Mesendoderm (in vitro differentiated cells): ENCODE measurements around the gene IFI35.
A peak's percentile ranks its signal among the peaks of the same experiment; 100 is the strongest.

Experiments
- DNase-seq: peaks from one replicate; pipeline ENCODE4 v3.0.0; 2013
- H2AK5ac ChIP-seq: 2 replicates; pipeline ENCODE4 v1.6.1; 2013; ENCODE audit warnings: low read length, inconsistent platforms
- H2BK120ac ChIP-seq: 2 replicates; pipeline ENCODE4 v1.6.1; 2013; ENCODE audit warnings: low read depth, mild to moderate bottlenecking, low read length, moderate library complexity, mixed read lengths
- H2BK15ac ChIP-seq: replicated peaks from 2 replicates; pipeline ENCODE4 v1.6.1; 2013; ENCODE audit warnings: low read depth, mild to moderate bottlenecking, moderate library complexity
- H2BK5ac ChIP-seq: 2 replicates; pipeline ENCODE4 v1.6.1; 2013; ENCODE audit warnings: low read length, inconsistent platforms
- H3K18ac ChIP-seq: 2 replicates; pipeline ENCODE4 v1.6.1; 2013; ENCODE audit warnings: mild to moderate bottlenecking, low read length, mixed read lengths
- H3K23ac ChIP-seq: one replicate; pipeline ENCODE4 v1.6.1; 2013; ENCODE audit warnings: low read length
- H3K27ac ChIP-seq: 2 replicates; pipeline ENCODE4 v1.5.1; 2013; ENCODE audit warnings: low read depth, mild to moderate bottlenecking, inconsistent platforms, low read length, moderate library complexity
- H3K27me3 ChIP-seq: 2 replicates; pipeline ENCODE4 v1.6.1; 2013; ENCODE audit warnings: low read length, control low read depth, mild to moderate bottlenecking, inconsistent platforms; ENCODE audit not compliant: insufficient read depth, poor library complexity
- H3K36me3 ChIP-seq: 2 replicates; pipeline ENCODE4 v1.6.1; 2013; ENCODE audit warnings: low read length, inconsistent platforms; ENCODE audit not compliant: control insufficient read depth, insufficient read depth
- H3K4ac ChIP-seq: one replicate; pipeline ENCODE4 v1.6.1; 2013; ENCODE audit warnings: low read depth, mild to moderate bottlenecking, low read length, moderate library complexity
- H3K4me1 ChIP-seq: 2 replicates; pipeline ENCODE4 v1.6.1; 2013; ENCODE audit warnings: low read depth, low read length, inconsistent platforms; ENCODE audit not compliant: control insufficient read depth
- H3K4me2 ChIP-seq: 2 replicates; pipeline ENCODE4 v1.6.1; 2013; ENCODE audit warnings: low read length
- H3K4me3 ChIP-seq: 2 replicates; pipeline ENCODE4 v1.5.1; 2013; ENCODE audit warnings: mild to moderate bottlenecking, low read length
- H3K56ac ChIP-seq: one replicate; pipeline ENCODE4 v1.6.1; 2013; ENCODE audit warnings: low read length
- H3K79me1 ChIP-seq: 2 replicates; pipeline ENCODE4 v1.6.1; 2013; ENCODE audit warnings: low read length, inconsistent platforms
- H3K79me2 ChIP-seq: 2 replicates; pipeline ENCODE4 v1.6.1; 2013; ENCODE audit warnings: mild to moderate bottlenecking, low read length; ENCODE audit not compliant: control insufficient read depth, insufficient read depth
- H3K9ac ChIP-seq: 2 replicates; pipeline ENCODE4 v1.6.1; 2013; ENCODE audit warnings: low read length, inconsistent platforms
- H4K5ac ChIP-seq: one replicate; pipeline ENCODE4 v1.6.1; 2013; ENCODE audit warnings: low read length
- H4K8ac ChIP-seq: one replicate; pipeline ENCODE4 v1.6.1; 2013; ENCODE audit warnings: low read depth, mild to moderate bottlenecking, control low read depth, low read length, moderate library complexity
- WGBS: extraction: QIAGEN DNeasy Blood & Tissue Kit; methylation state at CpG from one replicate; pipeline ENCODE4 v1.1.7; 2013; ENCODE audit warnings: low lambda C conversion rate, missing lambda C conversion rate; ENCODE audit not compliant: insufficient coverage; ENCODE audit errors: extremely low coverage; 5-methylcytosine and 5-hydroxymethylcytosine counted together

The IFI35 gene

DNA sequence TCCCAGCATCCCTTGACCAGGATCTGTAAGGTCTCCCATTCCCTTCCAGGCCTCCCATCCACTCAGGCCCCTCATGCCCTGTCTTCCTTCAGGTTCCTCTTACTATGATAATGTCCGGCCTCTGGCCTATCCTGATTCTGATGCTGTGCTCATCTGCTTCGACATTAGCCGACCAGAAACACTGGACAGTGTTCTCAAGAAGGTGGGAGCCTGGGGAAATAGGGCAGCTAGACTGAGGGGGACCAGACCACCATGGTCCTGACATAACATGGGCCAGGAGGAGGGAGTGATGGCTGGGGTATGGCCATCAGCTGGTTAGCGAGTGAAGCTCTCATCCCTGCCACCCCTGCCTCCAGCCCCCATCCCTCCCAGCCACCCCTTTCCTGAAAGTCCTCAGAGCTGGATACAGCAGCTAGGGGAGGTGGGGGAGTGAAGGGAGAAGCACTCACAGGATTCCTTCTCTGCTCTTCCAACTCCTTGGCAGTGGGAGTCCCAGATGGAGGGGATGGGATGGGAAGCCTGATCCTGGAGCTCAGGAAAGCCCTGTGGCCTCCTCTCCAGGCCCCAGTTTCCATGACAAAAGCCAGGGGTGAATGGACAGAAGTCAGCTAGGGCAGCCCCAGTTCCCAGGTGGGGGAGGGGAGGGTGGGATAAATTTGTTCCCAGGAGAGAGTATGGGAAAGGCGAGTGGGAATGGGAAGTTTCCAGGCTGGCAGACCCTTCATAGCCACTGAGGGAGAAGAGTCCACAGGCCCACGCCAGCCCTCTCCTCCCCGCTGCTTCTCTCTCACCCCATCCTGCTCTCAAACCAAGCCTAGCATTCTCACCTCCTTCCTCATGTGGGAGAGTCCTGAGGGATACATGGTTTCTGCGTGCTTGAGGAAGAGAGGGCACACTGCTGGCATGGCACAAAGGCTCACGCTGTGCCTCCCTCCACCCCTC is 20.8 kb downstream of the IFI35 start:
- H3K27me3 ChIP-seq, result no peaks in the 10 kb centered on the region
- H3K79me2 ChIP-seq, result no peaks in the 10 kb centered on the region
- no peak for DNase-seq
- H3K4me1 ChIP-seq, result no peaks in the 10 kb centered on the region
- no peak overlapping the region for H3K4me2 ChIP-seq
- H3K79me1 ChIP-seq, result no peaks in the 10 kb centered on the region
- H2BK120ac ChIP-seq, result no peak overlapping the region
- H2AK5ac ChIP-seq, result no peak overlapping the region
- no peak overlapping the region for H3K18ac ChIP-seq
- no CpG with 5 or more reads among the region's 9 CpGs for WGBS
- H3K56ac ChIP-seq, result no peak overlapping the region
- no peak overlapping the region for H3K4me3 ChIP-seq
- no peak overlapping the region for H2BK15ac ChIP-seq
- no peak overlapping the region for H4K8ac ChIP-seq
- H3K27ac ChIP-seq, result no peak overlapping the region
- no peaks in the 10 kb centered on the region for H3K36me3 ChIP-seq
- no peak overlapping the region for H3K23ac ChIP-seq
- H3K9ac ChIP-seq, result no peak overlapping the region
- H4K5ac ChIP-seq, result no peak overlapping the region
- no peak overlapping the region for H3K4ac ChIP-seq
- no peak overlapping the region for H2BK5ac ChIP-seq

- H3K56ac ChIP-seq, result no peak overlapping the region
- H2AK5ac ChIP-seq, result no peak overlapping the region
- no peaks in the 10 kb centered on the region for H3K79me1 ChIP-seq
- no peak overlapping the region for H3K23ac ChIP-seq
- H3K18ac ChIP-seq, result no peak overlapping the region
- no peak overlapping the region for H4K5ac ChIP-seq
- no peak for DNase-seq
- H3K27ac ChIP-seq, result no peak overlapping the region
- no peaks in the 10 kb centered on the region for H3K36me3 ChIP-seq
- H4K8ac ChIP-seq, result no peak overlapping the region
- H2BK120ac ChIP-seq, result no peak overlapping the region
- H3K79me2 ChIP-seq, result no peaks in the 10 kb centered on the region
- H3K4me1 ChIP-seq, result no peaks in the 10 kb centered on the region
- no peak overlapping the region for H2BK15ac ChIP-seq
- H2BK5ac ChIP-seq, result no peak overlapping the region
- H3K4me3 ChIP-seq, result no peak overlapping the region
- no peak overlapping the region for H3K4me2 ChIP-seq
- no peak overlapping the region for H3K4ac ChIP-seq
- H3K9ac ChIP-seq, result no peak overlapping the region
- H3K27me3 ChIP-seq, result no peaks in the 10 kb centered on the region
- WGBS, result no CpG with 5 or more reads among the region's 17 CpGs
These were observed 21.8 kb downstream of the IFI35 start for GRCh38 chr17:43028221-43028861.

DNA sequence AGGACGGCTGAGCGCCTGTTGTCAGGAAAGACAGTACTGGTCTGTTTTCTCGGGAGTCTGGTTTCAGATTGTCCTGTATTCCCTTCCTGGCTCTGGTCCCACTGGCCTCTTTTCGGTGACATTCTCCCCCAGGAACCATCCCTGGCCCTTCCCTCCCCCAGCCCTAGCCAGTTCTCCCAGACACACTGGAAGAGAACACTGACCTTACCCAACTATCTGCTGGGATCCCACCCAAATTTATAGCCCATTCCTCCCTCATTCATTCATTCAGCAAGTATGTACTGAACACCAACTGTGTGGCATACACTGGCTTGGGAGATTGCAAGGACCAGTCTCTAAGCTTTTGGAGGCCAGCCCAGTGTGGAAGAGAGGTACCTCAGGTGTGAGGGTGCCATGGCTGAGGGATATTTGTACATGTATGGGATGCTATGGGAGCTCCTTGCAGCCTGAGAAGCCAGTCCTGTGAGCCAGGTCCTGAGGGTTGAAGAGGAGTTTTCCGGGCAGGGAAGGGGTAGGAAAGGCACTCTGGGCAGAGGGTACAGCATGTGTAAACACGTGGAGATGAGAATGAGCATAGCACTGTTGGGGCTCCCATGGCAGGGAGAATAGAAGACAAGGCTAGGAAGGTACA is 23.7 kb downstream of the IFI35 start:
- no peak overlapping the region for H2BK5ac ChIP-seq
- H3K27ac ChIP-seq, result no peak overlapping the region
- H3K4me3 ChIP-seq, result no peak overlapping the region
- no peak overlapping the region for H3K23ac ChIP-seq
- H3K79me2 ChIP-seq, result no peaks in the 10 kb centered on the region
- no peak overlapping the region for H3K4me2 ChIP-seq
- H4K8ac ChIP-seq, result no peak overlapping the region
- no peak overlapping the region for H3K56ac ChIP-seq
- DNase-seq, result no peak
- no peak overlapping the region for H3K18ac ChIP-seq
- H3K4ac ChIP-seq, result no peak overlapping the region
- H3K9ac ChIP-seq, result no peak overlapping the region
- H3K27me3 ChIP-seq, result no peaks in the 10 kb centered on the region
- H2AK5ac ChIP-seq, result no peak overlapping the region
- peaks cover 3% of the 10 kb centered on the region for H3K4me1 ChIP-seq
- no peak overlapping the region for H2BK120ac ChIP-seq
- H4K5ac ChIP-seq, result no peak overlapping the region
- H3K36me3 ChIP-seq, result no peaks in the 10 kb centered on the region
- WGBS, result no CpG with 5 or more reads among the region's 6 CpGs
- no peaks in the 10 kb centered on the region for H3K79me1 ChIP-seq
- no peak overlapping the region for H2BK15ac ChIP-seq

DNA sequence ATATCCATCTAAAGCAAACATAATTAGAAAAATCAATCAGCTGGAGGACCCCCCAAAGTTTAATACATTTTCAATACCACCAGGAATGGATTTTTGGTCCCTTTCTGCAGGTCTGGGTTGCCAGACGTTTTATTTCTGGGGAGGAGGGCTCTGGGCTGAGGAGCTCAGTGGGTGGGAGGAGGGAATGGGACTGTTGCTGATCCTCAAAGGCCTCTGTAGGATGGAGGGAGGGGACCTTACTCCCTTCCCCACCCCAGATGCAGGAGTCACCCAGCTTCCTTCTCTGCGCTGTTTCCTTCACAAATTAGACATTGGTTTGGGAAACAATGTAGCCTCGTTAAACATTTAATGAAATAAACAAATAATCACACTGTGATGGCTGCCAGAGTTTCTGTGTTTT is 25.1 kb downstream of the IFI35 start:
- DNase-seq, result no peak
- Histone ChIP-seq H3K27me3 (no peaks in the 10 kb centered on the region), H4K8ac (no peak overlapping the region), H3K79me1 (no peaks in the 10 kb centered on the region), H3K4me3 (no peak overlapping the region), H3K79me2 (no peaks in the 10 kb centered on the region), H3K4ac (no peak overlapping the region), H4K5ac (no peak overlapping the region), H3K4me1 (peaks cover 3% of the 10 kb centered on the region), H2BK15ac (no peak overlapping the region), H2AK5ac (no peak overlapping the region), H3K4me2 (no peak overlapping the region), H2BK120ac (no peak overlapping the region), H3K9ac (no peak overlapping the region), H2BK5ac (no peak overlapping the region), H3K23ac (no peak overlapping the region), H3K18ac (no peak overlapping the region), H3K36me3 (no peaks in the 10 kb centered on the region), H3K27ac (no peak overlapping the region), H3K56ac (no peak overlapping the region)
- WGBS, result no CpG with 5 or more reads among the region's 3 CpGs

- no peaks in the 10 kb centered on the region for H3K79me1 ChIP-seq
- peak overlapping the region; percentile 3 for H3K27ac ChIP-seq
- no peak overlapping the region for H2BK5ac ChIP-seq
- H4K5ac ChIP-seq, result no peak overlapping the region
- H2AK5ac ChIP-seq, result no peak overlapping the region
- H3K4me2 ChIP-seq, result no peak overlapping the region
- no peak overlapping the region for H3K18ac ChIP-seq
- H2BK15ac ChIP-seq, result no peak overlapping the region
- H3K27me3 ChIP-seq, result no peaks in the 10 kb centered on the region
- H3K56ac ChIP-seq, result peak overlapping the region; percentile 59
- DNase-seq, result peak; percentile 84
- H4K8ac ChIP-seq, result no peak overlapping the region
- peaks cover 3% of the 10 kb centered on the region for H3K4me1 ChIP-seq
- no CpG with 5 or more reads among the region's 12 CpGs for WGBS
- no peak overlapping the region for H3K4me3 ChIP-seq
- no peak overlapping the region for H2BK120ac ChIP-seq
- peak overlapping the region; percentile 3 for H3K9ac ChIP-seq
- no peaks in the 10 kb centered on the region for H3K79me2 ChIP-seq
- H3K23ac ChIP-seq, result no peak overlapping the region
- no peaks in the 10 kb centered on the region for H3K36me3 ChIP-seq
- no peak overlapping the region for H3K4ac ChIP-seq
These were observed 27.6 kb downstream of the IFI35 start for GRCh38 chr17:43033948-43034881.
